ENCODE data around the gene SLC9A9.

SLC9A9 gene

DNA sequence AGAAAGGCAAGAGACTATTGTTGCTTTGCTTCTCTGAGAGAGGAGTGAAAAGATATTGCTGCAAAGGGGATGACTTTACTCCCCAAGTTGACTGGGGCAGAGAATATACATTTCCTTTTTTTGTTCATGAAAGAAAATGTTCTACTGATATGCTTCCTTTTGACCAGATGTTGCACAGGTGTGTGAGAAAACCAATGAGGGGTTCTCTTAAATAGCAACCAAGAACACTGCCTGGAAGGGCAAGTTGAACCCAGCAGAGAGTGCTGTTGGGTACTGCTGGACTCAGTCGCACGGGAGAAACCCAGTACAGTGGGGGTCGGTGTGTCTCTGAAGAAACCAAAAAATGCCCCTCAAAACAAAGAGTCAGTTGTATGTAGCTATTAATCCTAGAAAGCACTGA lies 627.5 kb downstream of the SLC9A9 start:
- no peak overlapping the region for H3K4me3 ChIP-seq (ENCODE audit: control insufficient read depth, low read depth, low read length)
- DNase-seq (ENCODE audit: low read depth) = no peak
- TF ChIP-seq, protein P1, sequence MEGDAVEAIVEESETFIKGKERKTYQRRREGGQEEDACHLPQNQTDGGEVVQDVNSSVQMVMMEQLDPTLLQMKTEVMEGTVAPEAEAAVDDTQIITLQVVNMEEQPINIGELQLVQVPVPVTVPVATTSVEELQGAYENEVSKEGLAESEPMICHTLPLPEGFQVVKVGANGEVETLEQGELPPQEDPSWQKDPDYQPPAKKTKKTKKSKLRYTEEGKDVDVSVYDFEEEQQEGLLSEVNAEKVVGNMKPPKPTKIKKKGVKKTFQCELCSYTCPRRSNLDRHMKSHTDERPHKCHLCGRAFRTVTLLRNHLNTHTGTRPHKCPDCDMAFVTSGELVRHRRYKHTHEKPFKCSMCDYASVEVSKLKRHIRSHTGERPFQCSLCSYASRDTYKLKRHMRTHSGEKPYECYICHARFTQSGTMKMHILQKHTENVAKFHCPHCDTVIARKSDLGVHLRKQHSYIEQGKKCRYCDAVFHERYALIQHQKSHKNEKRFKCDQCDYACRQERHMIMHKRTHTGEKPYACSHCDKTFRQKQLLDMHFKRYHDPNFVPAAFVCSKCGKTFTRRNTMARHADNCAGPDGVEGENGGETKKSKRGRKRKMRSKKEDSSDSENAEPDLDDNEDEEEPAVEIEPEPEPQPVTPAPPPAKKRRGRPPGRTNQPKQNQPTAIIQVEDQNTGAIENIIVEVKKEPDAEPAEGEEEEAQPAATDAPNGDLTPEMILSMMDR (IDR thresholded peaks at IDR 0.05; ENCODE audit: control insufficient read depth, insufficient read depth, low read depth, low read length, missing control alignments) = no peak

DNA sequence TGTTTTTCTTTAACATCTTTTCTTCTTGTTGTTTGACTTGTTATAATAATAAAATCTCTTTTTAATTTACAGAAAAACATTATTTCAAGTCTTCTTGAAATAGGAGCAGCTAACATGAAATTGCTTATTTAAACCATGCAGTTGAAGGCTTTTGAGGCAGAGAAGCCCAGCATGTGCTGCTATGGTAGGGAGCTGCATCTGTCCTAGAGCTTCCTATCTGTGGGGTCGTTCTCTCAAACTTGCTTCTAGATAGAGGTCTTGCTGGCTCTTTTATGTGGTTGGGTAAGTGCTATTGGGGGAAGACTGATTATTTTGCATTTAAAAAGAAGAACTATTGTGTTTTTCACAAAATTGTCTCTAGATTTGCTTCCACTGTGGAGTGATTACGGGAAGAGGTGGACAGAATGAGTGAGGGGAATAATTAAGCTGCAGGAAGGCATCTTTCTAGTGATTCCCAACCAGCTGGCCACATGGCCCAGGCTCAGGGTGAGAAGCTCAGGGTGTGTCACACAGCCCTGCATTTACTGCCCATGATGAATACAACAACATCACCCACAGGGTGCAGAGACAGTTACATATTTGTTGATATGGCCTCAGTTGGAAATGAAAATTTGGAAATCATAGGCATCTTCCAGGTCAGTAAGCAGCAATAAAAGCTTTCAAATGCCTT lies 630.0 kb downstream of the SLC9A9 start:
- TF ChIP-seq, protein P1 (IDR thresholded peaks at IDR 0.05; ENCODE audit: control insufficient read depth, insufficient read depth, low read depth, low read length, missing control alignments) = no peak
- no peak for DNase-seq (ENCODE audit: low read depth)
- no peak overlapping the region for H3K4me3 ChIP-seq (ENCODE audit: control insufficient read depth, low read depth, low read length)

DNA sequence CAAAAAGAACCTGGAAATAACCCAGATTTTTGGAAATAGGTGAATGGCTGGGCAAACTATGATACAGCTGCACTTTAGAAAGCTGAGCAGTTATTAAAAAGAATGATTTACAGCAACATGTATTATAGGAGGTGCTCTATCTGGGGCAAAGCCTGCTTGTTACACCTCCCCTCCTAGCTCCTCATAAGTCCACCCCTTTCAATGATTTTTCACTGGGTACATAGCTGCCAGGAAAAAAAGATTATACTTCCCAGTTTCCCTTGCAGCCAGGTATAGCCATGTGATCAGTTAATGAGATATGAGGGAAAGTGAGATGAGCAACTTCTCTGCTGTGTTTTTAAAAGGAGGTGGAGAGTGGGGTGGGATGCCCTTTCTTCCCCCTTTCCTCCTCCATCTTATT lies 631.0 kb downstream of the SLC9A9 start:
- no peak for DNase-seq (ENCODE audit: low read depth)
- TF ChIP-seq, protein P1 (IDR thresholded peaks at IDR 0.05; ENCODE audit: control insufficient read depth, insufficient read depth, low read depth, low read length, missing control alignments) = no peak

DNA sequence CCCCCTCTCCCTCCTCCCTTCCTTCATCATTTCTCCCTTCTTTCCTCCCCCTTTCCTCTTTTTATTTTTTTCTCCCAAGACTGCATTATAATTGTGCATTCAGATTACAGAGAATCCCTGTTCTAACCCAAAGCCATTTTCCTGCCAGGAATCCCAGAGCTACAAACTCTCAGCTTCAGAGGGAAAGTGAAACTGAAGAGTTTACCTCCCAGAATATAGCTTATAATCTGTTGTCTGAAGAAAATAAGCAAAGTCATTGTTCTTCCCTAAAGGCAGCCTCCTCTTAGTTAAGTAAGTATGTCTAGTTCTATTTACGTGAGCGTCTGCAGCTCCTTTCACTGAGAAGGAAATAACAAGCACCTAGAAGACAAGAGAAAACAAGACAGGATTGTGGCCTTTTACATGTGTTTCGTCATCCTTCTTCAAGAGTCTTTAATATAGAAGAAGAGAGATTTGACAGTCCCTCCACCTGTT lies 631.5 kb downstream of the SLC9A9 start:
- DNase-seq (ENCODE audit: low read depth) = no peak
- TF ChIP-seq, protein P1 (IDR thresholded peaks at IDR 0.05; ENCODE audit: control insufficient read depth, insufficient read depth, low read depth, low read length, missing control alignments) = no peak
- no peak overlapping the region for H3K4me3 ChIP-seq (ENCODE audit: control insufficient read depth, low read depth, low read length)

More for the DNA sequence above, 631.0 kb downstream of the SLC9A9 start:
- no peak overlapping the region for H3K4me3 ChIP-seq (ENCODE audit: control insufficient read depth, low read depth, low read length)

Measured in AG09309 (cell line).